Gastrocnemius medialis (tissue), 4 donors: ENCODE data around the gene PLCXD1. TPM values are rescaled to one million over a fixed set of nuclear protein-coding genes. Genes with fewer than 3 reads are reported as not detected.

ENCODE experiments used
- ATAC-seq, 2 donors: fragments of 150-250 bp; one replicate each; pipeline ENCODE4 v1.9.1; 2016
- DNase-seq, 2 donors: peaks; one replicate each; pipeline ENCODE4 v3.0.0-alpha.2; 2019
- H3K27ac ChIP-seq, 4 donors: fragments of 200-600 bp; sonication (generic); 1 replicate in 1 of 4; 2 replicates in 3 of 4; pipeline ENCODE4 v1.5.1; 2016 to 2018; ENCODE audit warnings: mild to moderate bottlenecking in 2 of 4, moderate library complexity in 1 of 4
- H3K27me3 ChIP-seq, 3 donors: fragments of 200-600 bp; sonication (generic) in 2 of 3; 1 replicate in 1 of 3; 2 replicates in 2 of 3; pipeline versions ENCODE4 v1.5.1 to v1.6.0; 2016 to 2019; ENCODE audit warnings: mild to moderate bottlenecking in 1 of 3, moderate library complexity in 1 of 3
- H3K36me3 ChIP-seq, 2 donors: fragments of 200-600 bp; sonication (generic) in 1 of 2; one replicate each; pipeline ENCODE4 v1.5.1; 2017 to 2018
- H3K4me1 ChIP-seq, 2 donors: fragments of 200-600 bp; sonication (generic) in 1 of 2; one replicate each; pipeline ENCODE4 v1.5.1; 2016 to 2017; ENCODE audit warnings: mild to moderate bottlenecking in 2 of 2
- H3K4me3 ChIP-seq, 4 donors: fragments of 200-600 bp; sonication (generic) in 3 of 4; 1 replicate in 1 of 4; 2 replicates in 3 of 4; pipeline ENCODE4 v1.5.1; 2016 to 2019; ENCODE audit warnings: mild to moderate bottlenecking in 2 of 4
- H3K9me3 ChIP-seq, 3 donors: fragments of 200-600 bp; sonication (generic) in 2 of 3; 1 replicate in 1 of 3; 2 replicates in 2 of 3; pipeline ENCODE4 v1.5.1; 2016 to 2019
- POLR2A ChIP-seq, 2 donors: fragments of 450-650 bp; IDR thresholded peaks; one replicate each; pipeline ENCODE4 v1.6.1; 2017; ENCODE audit warnings: antibody characterized with exemption in 2 of 2, mild to moderate bottlenecking in 2 of 2, moderate library complexity in 2 of 2
- in situ Hi-C, 4 donors: fragments of 200-750 bp; cut with MboI; loops; one replicate each; pipeline versions ENCODE4 v1.15.0 to v1.8.0; 2017; ENCODE audit warnings: low sequenced_read_pairs in 4 of 4
- intact Hi-C: fragments of 100-400 bp; cut with DNase I; formaldehyde crosslinking; loops from one replicate; pipeline ENCODE4 v1.15.1; 2023; ENCODE audit warnings: low total_unique reads
- total RNA-seq, 4 donors: library from RNA; depleted of rRNA; stranded (reverse); fragments of >200 nt; gene quantifications; one replicate each; pipeline versions ENCODE4 v1.1.0 to v1.2.3, GENCODE V29; 2016
- TF ChIP-seq, protein P1 (sequence below), 5 experiments: fragments of 450-650 bp in 3 of 5; fragments of 200-600 bp in 2 of 5; sonication (generic) in 2 of 5; IDR thresholded peaks in 4 of 5; conservative IDR thresholded peaks in 1 of 5; 1 replicate in 4 of 5; 2 replicates in 1 of 5; pipeline ENCODE4 v1.5.1; 2016 to 2019; ENCODE audit warnings: antibody characterized with exemption in 5 of 5, mild to moderate bottlenecking in 3 of 5, moderate library complexity in 3 of 5

Gene PLCXD1
- total RNA-seq, 4 donors from 2014 or later, result 0.36 to 1.7 (median 0.66) TPM

- Histone ChIP-seq H3K27ac (no peak overlapping the region), H3K27me3 (no peaks in the 10 kb centered on the region), H3K9me3 (no peaks in the 10 kb centered on the region), H3K4me1 (peaks cover 0 to 3% of the 10 kb centered on the region in 2 donors), H3K4me3 (no peak overlapping the region), H3K36me3 (peaks cover 0 to 63% of the 10 kb centered on the region in 2 donors)
- TF ChIP-seq POLR2A (IDR thresholded peaks at IDR 0.05), result no peak
- TF ChIP-seq, protein P1, sequence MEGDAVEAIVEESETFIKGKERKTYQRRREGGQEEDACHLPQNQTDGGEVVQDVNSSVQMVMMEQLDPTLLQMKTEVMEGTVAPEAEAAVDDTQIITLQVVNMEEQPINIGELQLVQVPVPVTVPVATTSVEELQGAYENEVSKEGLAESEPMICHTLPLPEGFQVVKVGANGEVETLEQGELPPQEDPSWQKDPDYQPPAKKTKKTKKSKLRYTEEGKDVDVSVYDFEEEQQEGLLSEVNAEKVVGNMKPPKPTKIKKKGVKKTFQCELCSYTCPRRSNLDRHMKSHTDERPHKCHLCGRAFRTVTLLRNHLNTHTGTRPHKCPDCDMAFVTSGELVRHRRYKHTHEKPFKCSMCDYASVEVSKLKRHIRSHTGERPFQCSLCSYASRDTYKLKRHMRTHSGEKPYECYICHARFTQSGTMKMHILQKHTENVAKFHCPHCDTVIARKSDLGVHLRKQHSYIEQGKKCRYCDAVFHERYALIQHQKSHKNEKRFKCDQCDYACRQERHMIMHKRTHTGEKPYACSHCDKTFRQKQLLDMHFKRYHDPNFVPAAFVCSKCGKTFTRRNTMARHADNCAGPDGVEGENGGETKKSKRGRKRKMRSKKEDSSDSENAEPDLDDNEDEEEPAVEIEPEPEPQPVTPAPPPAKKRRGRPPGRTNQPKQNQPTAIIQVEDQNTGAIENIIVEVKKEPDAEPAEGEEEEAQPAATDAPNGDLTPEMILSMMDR (IDR thresholded peaks at IDR 0.05 in 4 of 5, conservative IDR thresholded peaks at IDR 0.05 in 1 of 5), result no peak
- DNase-seq (no peak), ATAC-seq (no peak)
- intact Hi-C loops, result no loop called here
- in situ Hi-C loops, result no loop called here
Observed at GRCh38 chrX:312621-313331, 31.6 kb downstream of the PLCXD1 start.

- H3K27ac ChIP-seq, result no peak overlapping the region
- H3K4me3 ChIP-seq, result no peak overlapping the region
- ATAC-seq, result no peak
- peaks cover 0 to 3% of the 10 kb centered on the region in 2 donors for H3K4me1 ChIP-seq
- no peaks in the 10 kb centered on the region for H3K27me3 ChIP-seq
- H3K9me3 ChIP-seq, result no peaks in the 10 kb centered on the region
- intact Hi-C loops (no loop called here), in situ Hi-C loops (no loop called here)
- no peak for TF ChIP-seq POLR2A (IDR thresholded peaks at IDR 0.05)
- TF ChIP-seq, protein P1 (IDR thresholded peaks at IDR 0.05 in 4 of 5, conservative IDR thresholded peaks at IDR 0.05 in 1 of 5), result no peak
- no peak for DNase-seq
- peaks cover 0 to 57% of the 10 kb centered on the region in 2 donors for H3K36me3 ChIP-seq
Observed at GRCh38 chrX:313546-313945, 32.4 kb downstream of the PLCXD1 start.

GRCh38 chrX:314049-314448, 32.9 kb downstream of the PLCXD1 start:
- Histone ChIP-seq H3K36me3 (peaks cover 0 to 53% of the 10 kb centered on the region in 2 donors), H3K27ac (no peak overlapping the region), H3K27me3 (no peaks in the 10 kb centered on the region), H3K9me3 (no peaks in the 10 kb centered on the region), H3K4me1 (peaks cover 0 to 3% of the 10 kb centered on the region in 2 donors), H3K4me3 (no peak overlapping the region)
- TF ChIP-seq, protein P1 (IDR thresholded peaks at IDR 0.05 in 4 of 5, conservative IDR thresholded peaks at IDR 0.05 in 1 of 5), result no peak
- TF ChIP-seq POLR2A (IDR thresholded peaks at IDR 0.05), result no peak
- intact Hi-C loops (no loop called here), in situ Hi-C loops (no loop called here)
- DNase-seq (no peak), ATAC-seq (no peak)

DNA sequence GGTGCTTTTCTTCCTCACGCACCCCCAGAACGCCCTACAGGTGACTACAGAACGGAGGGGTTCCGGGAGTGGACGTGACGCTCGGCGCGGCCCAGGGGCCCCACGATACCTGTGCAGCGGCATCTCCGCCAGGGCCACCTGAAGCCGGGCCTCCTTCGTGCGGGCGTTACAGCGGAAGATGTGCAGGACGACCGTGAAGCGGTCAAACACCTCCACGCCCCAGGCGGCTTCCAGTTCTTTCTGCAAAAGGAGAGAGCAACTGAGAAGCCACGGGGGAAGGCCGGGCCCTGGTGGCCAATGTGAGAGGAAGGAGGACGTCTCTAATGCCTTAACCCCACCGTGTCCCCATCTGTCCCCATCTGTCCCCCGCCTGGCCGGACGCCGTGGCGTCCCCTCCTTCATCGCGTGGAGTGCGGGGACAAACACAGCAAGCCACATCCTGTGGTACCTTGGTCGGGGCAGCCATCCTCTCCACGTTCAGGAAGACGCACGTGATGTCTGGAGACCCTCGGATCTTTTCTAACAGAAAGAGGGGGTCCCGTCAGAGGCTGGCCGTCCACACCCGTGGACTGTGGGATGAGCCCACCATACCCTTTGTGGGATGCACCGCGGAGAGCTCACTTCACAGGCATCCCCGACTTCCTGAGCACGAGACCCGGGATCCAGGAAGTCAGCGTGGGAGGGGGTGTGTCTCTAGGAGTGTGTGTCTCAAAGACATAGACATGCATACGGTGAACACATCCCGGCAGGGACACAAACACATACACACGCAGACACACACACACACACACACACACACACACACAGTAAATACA, 33.8 kb downstream of the PLCXD1 start:
- Histone ChIP-seq H3K36me3 (peaks cover 0 to 47% of the 10 kb centered on the region in 2 donors), H3K9me3 (no peaks in the 10 kb centered on the region), H3K4me3 (no peak overlapping the region), H3K4me1 (peaks cover 2 to 10% of the 10 kb centered on the region in 2 donors), H3K27ac (no peak overlapping the region), H3K27me3 (no peaks in the 10 kb centered on the region)
- intact Hi-C loops (loop anchor here (5.0 kb wide), 1 partner anchor 72 kb away; the partner anchor contains the start of gene PPP2R3B), in situ Hi-C loops (no loop called here)
- DNase-seq (no peak), ATAC-seq (no peak)
- TF ChIP-seq, protein P1 (IDR thresholded peaks at IDR 0.05 in 4 of 5, conservative IDR thresholded peaks at IDR 0.05 in 1 of 5), result no peak
- TF ChIP-seq POLR2A (IDR thresholded peaks at IDR 0.05), result no peak
